ENCODE measurements around the gene PCSK6.

Gene PCSK6

DNA sequence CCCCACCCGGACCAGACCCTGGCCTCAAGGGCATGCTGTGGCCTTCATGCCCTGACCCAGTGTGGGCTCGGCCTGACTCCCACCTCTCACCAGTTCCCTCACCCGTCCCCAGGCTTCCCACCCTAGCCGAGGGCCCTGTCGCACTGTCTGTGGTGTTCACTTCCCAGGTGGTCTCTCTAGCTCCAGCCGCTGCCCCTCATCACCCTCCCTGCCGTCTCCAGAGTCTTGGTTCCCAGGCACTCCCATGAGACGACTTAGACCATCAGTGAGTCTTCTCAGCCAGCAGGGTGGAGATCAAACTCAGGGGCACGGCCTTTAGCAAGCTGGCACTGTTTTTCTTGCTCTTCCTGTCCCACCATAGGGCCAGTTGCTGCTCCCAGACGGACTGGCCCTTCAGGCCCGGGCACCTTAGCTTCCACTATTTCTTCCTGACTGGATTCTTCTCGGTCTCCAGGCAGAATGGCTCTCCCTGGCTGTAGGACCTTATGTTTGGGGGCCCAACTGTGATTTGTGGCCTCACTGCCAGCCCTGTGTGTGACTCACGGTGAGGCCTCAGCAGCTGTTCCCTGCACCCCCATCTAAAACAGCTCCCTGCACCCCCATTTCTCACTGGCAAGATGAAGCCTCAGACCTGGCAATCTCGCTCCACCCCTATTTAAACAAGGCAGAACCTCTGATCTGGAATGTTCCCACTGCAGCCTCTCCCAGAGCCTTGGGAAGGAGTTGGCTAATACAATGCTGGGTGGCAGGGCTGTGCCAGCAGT is 9.4 kb upstream of the PCSK6 start:
- no peak for DNase-seq

- DNase-seq: no peak
Observed at GRCh38 chr15:101498076-101498716, 8.7 kb upstream of the PCSK6 start.

GRCh38 chr15:101497484-101498034 is 8.1 kb upstream of the PCSK6 start:
- DNase-seq: no peak

DNA sequence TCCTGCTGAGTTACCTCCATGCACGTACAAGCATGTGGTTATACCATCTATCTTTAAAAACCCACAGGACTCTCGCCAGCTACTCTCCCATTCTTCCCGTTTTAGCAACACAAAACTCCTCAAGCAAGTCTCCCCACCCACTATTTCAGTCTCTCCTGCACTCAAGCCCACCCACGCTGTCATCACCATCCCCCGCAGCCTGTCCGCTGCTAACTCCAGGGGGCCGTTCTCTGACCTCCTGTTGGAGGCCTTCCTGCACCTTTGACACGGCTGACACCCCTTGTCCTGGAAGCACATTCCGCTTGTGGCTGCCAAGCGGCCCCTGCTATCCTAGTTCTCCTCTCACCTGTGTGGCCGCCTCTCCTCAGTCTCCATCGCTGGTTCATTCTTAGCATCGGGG is 7.5 kb upstream of the PCSK6 start:
- DNase-seq: no peak

GRCh38 chr15:101496198-101496986 is 6.9 kb upstream of the PCSK6 start:
- DNase-seq: no peak

- no peak for DNase-seq
Observed at GRCh38 chr15:101495334-101496197, 6.1 kb upstream of the PCSK6 start.

GRCh38 chr15:101494251-101494796 is 4.8 kb upstream of the PCSK6 start:
- DNase-seq: no peak

DNA sequence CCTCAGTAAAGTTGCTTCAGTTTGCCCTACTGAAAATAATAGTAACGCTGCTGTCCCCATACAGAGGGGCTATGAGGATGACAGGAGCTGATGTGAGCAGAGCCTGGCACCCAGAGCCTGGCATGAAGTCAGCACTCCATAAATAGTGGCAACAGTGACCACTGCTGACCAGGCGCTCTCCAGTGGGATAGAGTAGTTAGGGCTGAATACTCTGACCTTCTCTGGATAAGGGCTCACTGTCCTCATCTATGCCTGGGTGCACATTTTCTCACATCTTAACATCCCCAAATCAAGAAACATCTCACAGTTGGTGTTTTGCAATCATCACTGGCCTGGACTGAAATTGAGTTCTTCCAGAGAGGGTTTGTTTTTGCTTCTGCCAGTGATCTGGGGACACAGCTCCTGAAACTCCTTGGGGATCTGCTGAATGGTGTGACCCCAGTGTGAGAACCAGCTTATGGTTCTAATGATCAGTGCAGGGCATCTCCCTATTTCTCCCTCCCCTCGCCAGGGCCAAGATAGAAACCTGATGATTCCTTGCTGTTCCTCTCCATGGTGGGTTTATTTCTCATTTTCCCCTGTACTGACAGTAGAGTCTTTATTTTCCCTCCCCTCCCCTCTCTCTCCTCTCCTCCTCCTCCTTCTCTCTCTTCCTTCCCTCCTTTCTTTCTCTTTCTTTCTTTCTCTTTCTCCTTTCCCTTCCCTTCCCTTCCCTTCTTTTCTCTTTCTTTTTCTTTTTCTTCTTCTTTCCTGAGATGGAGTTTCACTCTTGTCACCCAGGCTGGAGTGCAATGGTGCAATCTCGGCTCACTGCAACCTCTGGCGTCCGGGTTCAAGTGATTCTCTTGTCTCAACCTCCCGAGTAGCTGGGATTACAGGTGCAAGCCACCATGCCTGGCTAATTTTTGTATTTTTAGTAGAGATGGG is 3.5 kb upstream of the PCSK6 start:
- DNase-seq: no peak

- DNase-seq: no peak
Observed at GRCh38 chr15:101491734-101492640, 2.5 kb upstream of the PCSK6 start.

DNA sequence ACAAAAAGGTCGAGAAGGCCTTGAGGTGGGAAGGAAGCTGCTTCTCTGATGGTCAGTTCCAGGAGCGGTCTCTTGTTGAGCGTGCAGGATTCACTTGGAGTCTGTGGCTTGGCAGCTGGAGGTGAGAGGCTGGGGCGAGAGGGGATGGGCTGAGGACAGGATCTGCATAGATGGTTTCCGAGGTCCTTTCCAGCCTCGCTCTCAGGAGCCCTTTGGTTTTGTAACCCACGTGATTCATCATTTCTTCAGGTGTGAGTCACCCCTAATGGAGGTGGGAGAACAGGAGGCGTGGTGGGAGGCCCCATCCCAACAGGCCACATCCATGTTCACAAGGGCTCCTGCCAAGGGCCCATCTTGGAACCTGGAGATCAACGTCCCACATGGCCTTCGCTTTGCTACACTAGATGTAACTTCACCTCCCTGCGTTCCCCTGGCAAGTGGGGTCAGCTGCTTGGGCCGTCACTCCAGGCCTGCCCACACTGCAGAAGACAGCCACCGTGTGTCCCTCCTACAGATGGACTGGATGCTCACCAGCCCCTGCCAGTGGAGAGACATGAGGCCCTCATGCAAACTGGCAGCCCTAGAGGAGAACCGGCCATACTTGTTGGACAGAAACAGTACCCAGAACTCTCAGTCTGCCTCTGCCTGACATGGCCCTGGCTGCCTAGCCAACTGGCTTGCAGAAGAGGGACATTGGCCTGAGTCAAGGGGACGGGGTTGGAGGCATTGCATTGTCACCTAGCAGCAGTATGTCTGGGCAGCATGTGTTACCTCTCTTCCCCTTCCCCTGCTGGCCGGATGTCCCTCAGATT is 1.6 kb upstream of the PCSK6 start:
- no peak for DNase-seq

DNA sequence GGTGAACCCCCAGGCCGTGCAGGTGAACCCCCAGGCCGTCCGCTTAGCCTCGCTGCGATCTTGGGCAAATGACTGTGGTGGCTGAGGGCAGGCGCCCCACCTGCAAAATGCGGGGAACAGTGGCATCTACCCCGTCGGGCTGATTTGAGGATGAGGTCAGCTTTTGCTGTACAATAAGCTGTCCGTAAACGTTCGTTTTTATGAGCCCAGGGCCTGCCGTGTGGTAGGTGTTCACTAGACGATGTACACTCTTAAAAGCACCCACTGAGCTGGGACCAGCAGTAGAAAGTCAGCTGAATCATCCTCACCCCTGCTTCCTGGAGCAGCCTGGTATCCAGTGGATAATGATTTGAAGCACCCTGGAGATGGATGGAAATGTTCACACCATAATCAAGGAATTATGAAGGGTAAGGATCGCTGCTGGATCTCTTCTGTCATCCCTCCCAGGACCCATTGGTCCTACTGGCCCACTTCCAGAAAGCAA is 943 bp upstream of the PCSK6 start:
- DNase-seq: no peak

DNA sequence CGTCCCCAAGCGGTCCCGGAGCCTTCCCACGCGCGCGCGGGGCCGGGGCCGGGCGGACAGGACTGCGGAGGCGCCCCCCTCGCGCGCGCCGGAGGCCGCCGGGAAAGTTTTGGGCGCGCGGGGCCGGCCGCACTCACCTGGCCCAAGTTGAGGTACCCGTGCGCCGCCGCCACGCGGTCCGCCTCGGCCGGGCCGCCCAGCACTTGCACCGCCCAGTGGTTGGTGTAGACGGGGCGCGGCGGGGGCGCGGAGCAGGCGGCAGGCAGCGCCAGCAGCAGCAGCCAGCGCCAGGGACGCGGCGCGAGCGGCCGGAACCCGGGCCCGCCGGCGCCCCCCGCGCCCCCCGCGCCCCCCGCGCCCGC is 289 bp downstream of the PCSK6 start:
- DNase-seq: no peak

- DNase-seq: no peak
Observed at GRCh38 chr15:101488300-101489164, 975 bp downstream of the PCSK6 start.

- DNase-seq: no peak
Observed at GRCh38 chr15:101486696-101487459, 2.6 kb downstream of the PCSK6 start.

DNA sequence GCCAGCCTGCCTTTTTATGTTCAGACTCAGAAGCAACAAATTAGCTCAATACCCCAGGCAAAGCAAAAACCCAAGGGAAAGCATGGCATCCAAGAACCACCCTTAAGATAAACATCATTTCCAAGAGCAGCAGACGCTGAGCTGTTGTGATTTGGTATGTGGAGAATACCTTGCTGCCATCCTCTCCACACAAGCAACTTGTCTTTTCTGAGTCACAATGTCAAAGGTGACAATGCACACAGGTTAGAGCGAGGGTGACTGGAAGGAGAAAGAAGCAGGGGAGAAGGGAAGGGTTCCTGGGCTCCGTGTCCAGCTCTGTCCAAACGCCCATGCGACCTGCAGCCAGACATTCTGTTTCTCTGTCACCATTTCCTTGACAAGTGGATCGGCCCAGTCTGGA is 6.0 kb downstream of the PCSK6 start:
- no peak for DNase-seq

GRCh38 chr15:101482526-101483371 is 6.8 kb downstream of the PCSK6 start:
- no peak for DNase-seq
